Stimulated activated CD4-positive, alpha-beta T cell treated with anti-CD3 and anti-CD28 coated beads, Interleukin-15, amount 100 ng/mL, for 48 hours (primary cell): ENCODE data around the gene CRYGC.

Experiments
- DNase-seq, 2 donors: peaks; one replicate each; pipeline ENCODE4 v3.0.0-alpha.2; 2020; ENCODE audit warnings: low read depth in 2 of 2

The CRYGC gene

DNA sequence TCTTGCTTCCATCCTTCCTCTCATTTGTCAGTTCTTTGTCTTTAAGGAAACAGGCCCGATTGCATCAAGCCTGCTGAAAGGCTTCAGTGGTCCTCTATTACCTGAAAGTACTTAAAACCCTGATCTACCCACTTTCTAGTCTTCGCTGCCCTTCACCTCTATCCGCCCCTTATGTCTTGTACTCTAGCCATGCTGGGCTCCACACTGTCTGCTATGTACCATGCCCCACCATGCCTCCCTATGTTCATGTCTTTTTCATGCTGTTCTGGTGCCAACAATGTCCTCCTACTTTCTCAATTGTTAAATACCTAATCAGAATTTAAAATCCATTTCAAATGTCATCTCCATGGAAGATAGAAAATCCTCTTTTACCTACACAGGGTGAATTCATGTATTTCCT is 33.5 kb downstream of the CRYGC start:
- DNase-seq: no peak

DNA sequence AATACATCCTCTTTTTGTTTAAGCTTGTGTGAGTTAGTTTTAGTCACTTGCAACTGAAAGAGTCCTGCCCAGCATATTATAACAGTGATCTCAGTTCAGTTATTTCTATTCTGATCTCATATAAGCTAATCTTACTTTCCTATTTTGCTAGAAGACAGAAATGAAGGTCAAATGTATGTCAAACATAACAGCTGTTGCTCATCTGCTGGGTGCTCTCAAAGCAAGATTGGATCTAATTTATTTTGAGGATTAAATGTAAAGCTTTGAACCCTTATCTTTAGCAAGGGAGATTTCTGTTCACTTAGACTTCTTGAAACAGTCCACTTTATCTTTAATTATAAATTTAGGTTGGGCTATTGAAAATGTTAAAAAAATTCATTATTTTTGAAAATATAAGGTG is 36.5 kb downstream of the CRYGC start:
- DNase-seq: no peak

DNA sequence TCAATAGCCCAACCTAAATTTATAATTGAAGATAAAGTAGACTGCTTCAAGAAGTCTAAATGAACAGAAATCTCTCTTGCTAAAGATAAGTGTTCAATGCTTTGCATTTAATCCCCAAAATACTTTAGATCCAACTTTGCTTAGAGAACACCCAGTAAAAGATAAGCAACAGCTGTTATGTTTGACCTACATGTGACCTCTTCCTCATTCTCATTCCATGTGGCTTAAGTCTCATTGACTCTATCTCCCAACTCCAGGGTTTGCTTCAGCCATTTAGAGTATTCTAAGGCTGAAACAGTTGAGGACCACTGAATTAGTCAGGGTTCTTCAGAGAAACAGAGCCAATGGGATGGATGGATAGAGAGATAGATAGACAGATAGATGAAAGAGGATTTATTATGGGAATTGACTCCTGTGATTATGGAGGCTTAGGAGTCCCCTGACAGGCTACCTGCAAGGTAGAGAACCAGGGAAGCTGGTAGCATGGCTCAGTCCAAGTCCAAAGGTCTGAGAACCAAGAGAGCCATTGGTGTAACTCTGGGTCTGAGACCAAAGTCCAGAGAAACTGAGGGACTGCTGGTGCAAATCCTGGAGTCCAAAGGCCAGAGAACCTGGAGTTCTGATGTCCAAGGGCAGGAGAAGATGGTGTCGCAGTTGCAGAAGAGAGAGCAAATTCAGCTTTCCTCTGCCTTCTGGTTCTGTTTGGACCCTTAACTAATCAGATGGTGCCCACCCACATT is 37.4 kb downstream of the CRYGC start:
- no peak for DNase-seq

GRCh38 chr2:208090420-208090819 is 39.2 kb downstream of the CRYGC start:
- no peak for DNase-seq

GRCh38 chr2:208086029-208086428 is 43.6 kb downstream of the CRYGC start:
- DNase-seq: no peak

GRCh38 chr2:208083807-208084206 is 45.8 kb downstream of the CRYGC start:
- DNase-seq: no peak
